Heart left ventricle (tissue), 16 donors: ENCODE data around the gene M6PR. TPM values are rescaled to one million over a fixed set of nuclear protein-coding genes. Genes with fewer than 3 reads are reported as not detected.

Experiments used
- ATAC-seq, 4 donors: fragments of 200-7000 bp; cut with Tn5 transposase; one replicate each; pipeline ENCODE4 v1.9.1; 2020 to 2022; ENCODE audit warnings: moderate library complexity in 4 of 4, mild to moderate bottlenecking in 3 of 4, moderate number of reproducible peaks in 1 of 4
- DNase-seq, 5 donors: peaks; one replicate each; pipeline ENCODE4 v3.0.0-alpha.2; 2020
- H3K27ac ChIP-seq, 12 donors: fragments of 200-600 bp; sonication (generic) in 4 of 12; one replicate each; pipeline versions ENCODE4 v1.5.0 to v1.8.0; 2016 to 2022; ENCODE audit warnings: mild to moderate bottlenecking in 2 of 12
- H3K27me3 ChIP-seq, 9 donors: fragments of 200-600 bp; sonication (generic) in 2 of 9; one replicate each; pipeline versions ENCODE4 v1.5.1 to v1.8.0; 2016 to 2022; ENCODE audit warnings: mild to moderate bottlenecking in 3 of 9
- H3K36me3 ChIP-seq, 9 donors: fragments of 200-600 bp; sonication (generic) in 2 of 9; one replicate each; pipeline versions ENCODE4 v1.5.0 to v1.8.0; 2018 to 2022; ENCODE audit warnings: mild to moderate bottlenecking in 2 of 9
- H3K4me1 ChIP-seq, 12 donors: fragments of 200-600 bp; sonication (generic) in 4 of 12; one replicate each; pipeline versions ENCODE4 v1.5.0 to v1.8.0; 2016 to 2022; ENCODE audit warnings: mild to moderate bottlenecking in 3 of 12
- H3K4me3 ChIP-seq, 12 donors: fragments of 200-600 bp; sonication (generic) in 4 of 12; one replicate each; pipeline versions ENCODE4 v1.5.0 to v1.8.0; 2017 to 2022; ENCODE audit warnings: mild to moderate bottlenecking in 9 of 12, moderate library complexity in 4 of 12
- H3K9me3 ChIP-seq, 12 donors: fragments of 200-600 bp; sonication (generic) in 4 of 12; one replicate each; pipeline versions ENCODE4 v1.5.0 to v1.8.0; 2016 to 2022; ENCODE audit warnings: mild to moderate bottlenecking in 1 of 12
- CTCF ChIP-seq, 12 donors: fragments of 200-600 bp; sonication (generic) in 4 of 12; IDR thresholded peaks; one replicate each; pipeline versions ENCODE4 v1.5.0 to v1.8.0; 2018 to 2022; ENCODE audit warnings: antibody characterized with exemption in 12 of 12, mild to moderate bottlenecking in 5 of 12
- POLR2A ChIP-seq, 2 donors: fragments of 450-650 bp; IDR thresholded peaks; one replicate each; pipeline ENCODE4 v1.6.1; 2017; ENCODE audit warnings: antibody characterized with exemption in 2 of 2, mild to moderate bottlenecking in 2 of 2, moderate library complexity in 2 of 2
- WGBS, 4 donors: extraction: QIAGEN DNeasy Blood & Tissue Kit in 2 of 4; methylation state at CpG; one replicate each; pipeline versions ENCODE4 v1.1.5 to v1.1.7; 2013 to 2018; 5-methylcytosine and 5-hydroxymethylcytosine counted together
- intact Hi-C, 10 donors: fragments of 100-400 bp; cut with DNase I; formaldehyde crosslinking; loops; one replicate each; pipeline versions ENCODE4 v1.11.1 to v1.14.2; 2022
- polyA plus RNA-seq, 2 donors: library from polyadenylated mRNA; stranded (reverse); fragments of 200-250 nt; gene quantifications; one replicate each; pipeline ENCODE4 v1.2.3, GENCODE V29; 2013
- total RNA-seq, 9 donors: library from RNA; depleted of rRNA in 2 of 9; stranded (reverse); fragments of >200 nt in 2 of 9; fragmentation: NEBNext Ultra II Directional in 3 of 9; extraction: Animal tissue kit (Norgen Biotek cat#: 25700) in 3 of 9; gene quantifications; one replicate each; pipeline versions ENCODE4 v1.1.0 to v1.2.4, GENCODE V29; 2016 to 2023
- donor health status: ischemic (EF 13 %, LVEDD 7.1; RV severe dilation, severe dysfunction).
- donor health status: healthy with polysubstance abuse.
- donor health status: DM: no; HTN: yes; CAD: no.
- donor health status: DM: no; HTN: no; CAD: no.
- donor health status: ischemic (EF 25% LVEDD 6.9; RV normal size, moderate dysfunction).
- donor health status: ischemic (EF 25% LVEDD 5.7; RV mildly dilated, moderate dysfunction).
- donor health status: healthy.
- donor health status: DM: yes; HTN: yes; CAD: no.
- donor health status: ischemic (EF 35%, LVEDD 5.7; RV mildly dilated, moderate dysfunction).
- donor health status: nonischemic (EF 11% LVEDD 7.7; RV severe dilation, severe dysfunction).
- donor health status: DM: yes; HTN: yes; CAD: no.
- donor health status: PGD.
- donor health status: ischemic (EF 29% LVEDD 5.4; RV normal size, mild dysfunction).
- donor health status: nonischemic (EF 23%, LVEDD 6.1; RV moderate dilation, normal function).

The M6PR gene
- total and polyA plus RNA-seq, 11 donors = 58.7 to 150 (median 101) TPM

- intact Hi-C loops = no loop called here
- WGBS, 4 donors = 73 to 84% (median 77%) methylated on average over 2 of the region's 2 CpGs
Observed at GRCh38 chr12:8969861-8970411, 20.5 kb upstream of the M6PR start.

GRCh38 chr12:8968761-8969160 is 19.3 kb upstream of the M6PR start:
- DNase-seq (no peak), ATAC-seq (no peak)
- no peaks in the 10 kb centered on the region for H3K27me3 ChIP-seq
- TF ChIP-seq CTCF (IDR thresholded peaks at IDR 0.05) (no peak), POLR2A (IDR thresholded peaks at IDR 0.05) (no peak)
- no peak overlapping the region for H3K4me3 ChIP-seq
- H3K27ac ChIP-seq = no peak overlapping the region
- no peaks in the 10 kb centered on the region for H3K4me1 ChIP-seq
- intact Hi-C loops = no loop called here
- no peaks in the 10 kb centered on the region for H3K36me3 ChIP-seq
- H3K9me3 ChIP-seq = peaks cover 0 to 44% (median 21%) of the 10 kb centered on the region in 12 donors

More at GRCh38 chr12:8969861-8970411, 20.5 kb upstream of the M6PR start:
- Histone ChIP-seq H3K36me3 (no peaks in the 10 kb centered on the region), H3K27ac (no peak overlapping the region), H3K4me1 (no peaks in the 10 kb centered on the region), H3K4me3 (no peak overlapping the region), H3K9me3 (peaks cover 0 to 54% (median 22%) of the 10 kb centered on the region in 12 donors), H3K27me3 (no peaks in the 10 kb centered on the region)
- no peak for ATAC-seq
- TF ChIP-seq POLR2A (IDR thresholded peaks at IDR 0.05) (no peak), CTCF (IDR thresholded peaks at IDR 0.05) (no peak)
- DNase-seq = no peak

- no peaks in the 10 kb centered on the region for H3K36me3 ChIP-seq
- WGBS, 4 donors = 92 to 100% (median 96%) methylated on average over 2 of the region's 2 CpGs
- ATAC-seq (no peak), DNase-seq (no peak)
- H3K9me3 ChIP-seq = no peaks in the 10 kb centered on the region
- no peaks in the 10 kb centered on the region for H3K27me3 ChIP-seq
- H3K27ac ChIP-seq = no peak overlapping the region
- peaks cover 0 to 12% (median 0%) of the 10 kb centered on the region in 12 donors for H3K4me1 ChIP-seq
- no peak overlapping the region for H3K4me3 ChIP-seq
- TF ChIP-seq POLR2A (IDR thresholded peaks at IDR 0.05) = no peak
- TF ChIP-seq CTCF (IDR thresholded peaks at IDR 0.05) = no peak
- intact Hi-C loops = no loop called here
Observed at GRCh38 chr12:8960176-8960575, 10.7 kb upstream of the M6PR start.

GRCh38 chr12:8958066-8958465 is 8.6 kb upstream of the M6PR start:
- H3K27ac ChIP-seq = no peak overlapping the region
- peaks cover 0 to 4% (median 0%) of the 10 kb centered on the region in 12 donors for H3K9me3 ChIP-seq
- DNase-seq (no peak), ATAC-seq (no peak)
- no peaks in the 10 kb centered on the region for H3K27me3 ChIP-seq
- no peaks in the 10 kb centered on the region for H3K36me3 ChIP-seq
- intact Hi-C loops = no loop called here
- H3K4me3 ChIP-seq = no peak overlapping the region
- TF ChIP-seq POLR2A (IDR thresholded peaks at IDR 0.05) = no peak
- no peak for TF ChIP-seq CTCF (IDR thresholded peaks at IDR 0.05)
- 72 to 79% (median 73%) methylated on average over 2 of the region's 2 CpGs for WGBS, 4 donors
- peaks cover 0 to 18% (median 0%) of the 10 kb centered on the region in 12 donors for H3K4me1 ChIP-seq
